ENCODE measurements around the gene HOMER1. TPM values are rescaled to one million over a fixed set of nuclear protein-coding genes. Genes with fewer than 3 reads are reported as not detected.

Gene HOMER1
- total and polyA plus RNA-seq, 7 experiments from 2014 or later: 0.83 to 4.3 (median 2.6) TPM

GRCh38 chr5:79418276-79418675 lies 95.7 kb downstream of the HOMER1 start:
- CTCF ChIA-PET: no interaction called here
- no peaks in the 10 kb centered on the region for H3K9me3 Mint-ChIP-seq
- no peaks in the 10 kb centered on the region for H3K36me3 Mint-ChIP-seq

GRCh38 chr5:79417495-79417894 lies 96.4 kb downstream of the HOMER1 start:
- no peaks in the 10 kb centered on the region for H3K4me1 ChIP-seq (ENCODE audit: control insufficient read depth in 2 of 2, insufficient read depth in 2 of 2, low read length in 2 of 2)
- H3K36me3 ChIP-seq (ENCODE audit: control insufficient read depth in 2 of 3, insufficient read depth in 3 of 3, low read length in 3 of 3): no peaks in the 10 kb centered on the region
- H3K27ac ChIP-seq (ENCODE audit: low read depth, low read length): no peak overlapping the region
- DNase-seq (no peak), ATAC-seq (no peak)
- intact Hi-C loops (cut with micrococcal nuclease): no loop called here
- Mint-ChIP-seq H3K27ac (no peak overlapping the region), H3K4me1 (peaks cover 0 to 7% (median 0%) of the 10 kb centered on the region in 7 donors), H3K4me3 (no peak overlapping the region), H3K36me3 (no peaks in the 10 kb centered on the region), H3K9me3 (no peaks in the 10 kb centered on the region), H3K27me3 (no peaks in the 10 kb centered on the region)
- ChIA-PET POLR2A (no interaction called here), CTCF (no interaction called here)
- no peaks in the 10 kb centered on the region for H3K9me3 ChIP-seq (ENCODE audit: control insufficient read depth in 2 of 3, low read length in 3 of 3)
- H3K4me3 ChIP-seq (ENCODE audit: low read length): no peak overlapping the region
- H3K27me3 ChIP-seq (ENCODE audit: control insufficient read depth in 2 of 2, insufficient read depth in 2 of 2, low read length in 2 of 2): no peaks in the 10 kb centered on the region

More at GRCh38 chr5:79418276-79418675, 95.7 kb downstream of the HOMER1 start:
- peaks cover 0 to 7% (median 0%) of the 10 kb centered on the region in 7 donors for H3K4me1 Mint-ChIP-seq
- no peak overlapping the region for H3K27ac ChIP-seq (ENCODE audit: low read depth, low read length)
- no peak overlapping the region for H3K27ac Mint-ChIP-seq
- no peak for ATAC-seq
- DNase-seq: no peak
- H3K4me3 Mint-ChIP-seq: no peak overlapping the region
- H3K9me3 ChIP-seq (ENCODE audit: control insufficient read depth in 2 of 3, low read length in 3 of 3): no peaks in the 10 kb centered on the region
- no peaks in the 10 kb centered on the region for H3K4me1 ChIP-seq (ENCODE audit: control insufficient read depth in 2 of 2, insufficient read depth in 2 of 2, low read length in 2 of 2)
- POLR2A ChIA-PET: no interaction called here
- H3K27me3 ChIP-seq (ENCODE audit: control insufficient read depth in 2 of 2, insufficient read depth in 2 of 2, low read length in 2 of 2): no peaks in the 10 kb centered on the region
- intact Hi-C loops (cut with micrococcal nuclease): no loop called here
- no peaks in the 10 kb centered on the region for H3K27me3 Mint-ChIP-seq
- H3K4me3 ChIP-seq (ENCODE audit: low read length): no peak overlapping the region
- no peaks in the 10 kb centered on the region for H3K36me3 ChIP-seq (ENCODE audit: control insufficient read depth in 2 of 3, insufficient read depth in 3 of 3, low read length in 3 of 3)

GRCh38 chr5:79416499-79416898 lies 97.4 kb downstream of the HOMER1 start:
- H3K27ac ChIP-seq (ENCODE audit: low read depth, low read length): no peak overlapping the region
- Mint-ChIP-seq H3K9me3 (peaks cover 0 to 1% (median 0%) of the 10 kb centered on the region in 11 donors), H3K4me1 (peaks cover 0 to 7% (median 0%) of the 10 kb centered on the region in 7 donors), H3K36me3 (no peaks in the 10 kb centered on the region), H3K27me3 (no peaks in the 10 kb centered on the region), H3K27ac (no peak overlapping the region), H3K4me3 (peak overlapping the region in 2 of 10 donors; percentile 6 to 30)
- intact Hi-C loops (cut with micrococcal nuclease): no loop called here
- ATAC-seq (peak; percentile 52), DNase-seq (no peak)
- no peaks in the 10 kb centered on the region for H3K9me3 ChIP-seq (ENCODE audit: control insufficient read depth in 2 of 3, low read length in 3 of 3)
- ChIA-PET CTCF (interaction anchor here (0.6 kb wide), 1 partner anchor 1529 kb away, joined by 3 read pairs; no protein-coding TSS in a partner anchor), POLR2A (no interaction called here)
- no peaks in the 10 kb centered on the region for H3K36me3 ChIP-seq (ENCODE audit: control insufficient read depth in 2 of 3, insufficient read depth in 3 of 3, low read length in 3 of 3)
- no peaks in the 10 kb centered on the region for H3K4me1 ChIP-seq (ENCODE audit: control insufficient read depth in 2 of 2, insufficient read depth in 2 of 2, low read length in 2 of 2)
- H3K27me3 ChIP-seq (ENCODE audit: control insufficient read depth in 2 of 2, insufficient read depth in 2 of 2, low read length in 2 of 2): no peaks in the 10 kb centered on the region
- H3K4me3 ChIP-seq (ENCODE audit: low read length): no peak overlapping the region

GRCh38 chr5:79413112-79413511 lies 100.8 kb downstream of the HOMER1 start:
- ATAC-seq (no peak), DNase-seq (no peak)
- H3K4me1 Mint-ChIP-seq: peaks cover 0 to 7% (median 0%) of the 10 kb centered on the region in 7 donors
- Histone ChIP-seq H3K36me3 (ENCODE audit: control insufficient read depth in 2 of 3, insufficient read depth in 3 of 3, low read length in 3 of 3) (no peaks in the 10 kb centered on the region), H3K27me3 (ENCODE audit: control insufficient read depth in 2 of 2, insufficient read depth in 2 of 2, low read length in 2 of 2) (no peaks in the 10 kb centered on the region), H3K4me3 (ENCODE audit: low read length) (no peak overlapping the region), H3K27ac (ENCODE audit: low read depth, low read length) (no peak overlapping the region), H3K9me3 (ENCODE audit: control insufficient read depth in 2 of 3, low read length in 3 of 3) (no peaks in the 10 kb centered on the region), H3K4me1 (ENCODE audit: control insufficient read depth in 2 of 2, insufficient read depth in 2 of 2, low read length in 2 of 2) (no peaks in the 10 kb centered on the region)
- intact Hi-C loops (cut with micrococcal nuclease): no loop called here
- no peak overlapping the region for H3K27ac Mint-ChIP-seq
- no peak overlapping the region for H3K4me3 Mint-ChIP-seq
- peaks cover 0 to 8% (median 3%) of the 10 kb centered on the region in 5 donors for H3K36me3 Mint-ChIP-seq
- no peaks in the 10 kb centered on the region for H3K27me3 Mint-ChIP-seq
- ChIA-PET POLR2A (no interaction called here), CTCF (no interaction called here)
- peaks cover 0 to 19% (median 4%) of the 10 kb centered on the region in 11 donors for H3K9me3 Mint-ChIP-seq

GRCh38 chr5:79408028-79408427 lies 105.9 kb downstream of the HOMER1 start:
- H3K36me3 Mint-ChIP-seq: peaks cover 2 to 25% (median 17%) of the 10 kb centered on the region in 5 donors
- Histone ChIP-seq H3K36me3 (ENCODE audit: control insufficient read depth in 2 of 3, insufficient read depth in 3 of 3, low read length in 3 of 3) (no peaks in the 10 kb centered on the region), H3K4me3 (ENCODE audit: low read length) (no peak overlapping the region), H3K9me3 (ENCODE audit: control insufficient read depth in 2 of 3, low read length in 3 of 3) (no peaks in the 10 kb centered on the region), H3K27ac (ENCODE audit: low read depth, low read length) (no peak overlapping the region), H3K4me1 (ENCODE audit: control insufficient read depth in 2 of 2, insufficient read depth in 2 of 2, low read length in 2 of 2) (no peaks in the 10 kb centered on the region), H3K27me3 (ENCODE audit: control insufficient read depth in 2 of 2, insufficient read depth in 2 of 2, low read length in 2 of 2) (no peaks in the 10 kb centered on the region)
- POLR2A ChIA-PET: no interaction called here
- DNase-seq (no peak), ATAC-seq (no peak)
- H3K27ac Mint-ChIP-seq: no peak overlapping the region
- peaks cover 0 to 6% (median 0%) of the 10 kb centered on the region in 5 donors for H3K27me3 Mint-ChIP-seq
- H3K9me3 Mint-ChIP-seq: peaks cover 3 to 32% (median 11%) of the 10 kb centered on the region in 11 donors
- no peak overlapping the region for H3K4me3 Mint-ChIP-seq
- CTCF ChIA-PET: interaction anchor here (0.7 kb wide), 1 partner anchor 1374 kb away, joined by 3 read pairs; no protein-coding TSS in a partner anchor
- H3K4me1 Mint-ChIP-seq: no peaks in the 10 kb centered on the region
- intact Hi-C loops (cut with micrococcal nuclease): no loop called here

- H3K4me3 Mint-ChIP-seq: no peak overlapping the region
Observed at GRCh38 chr5:79407591-79407990, 106.3 kb downstream of the HOMER1 start.

GRCh38 chr5:79401216-79401615 lies 112.7 kb downstream of the HOMER1 start:
- no peak overlapping the region for H3K27ac ChIP-seq (ENCODE audit: low read depth, low read length)
- no peak for DNase-seq
- H3K9me3 Mint-ChIP-seq: peaks cover 0 to 1% (median 0%) of the 10 kb centered on the region in 11 donors
- H3K27me3 ChIP-seq (ENCODE audit: control insufficient read depth in 2 of 2, insufficient read depth in 2 of 2, low read length in 2 of 2): no peaks in the 10 kb centered on the region
- no peaks in the 10 kb centered on the region for H3K4me1 Mint-ChIP-seq
- H3K36me3 ChIP-seq (ENCODE audit: control insufficient read depth in 2 of 3, insufficient read depth in 3 of 3, low read length in 3 of 3): no peaks in the 10 kb centered on the region
- no peaks in the 10 kb centered on the region for H3K4me1 ChIP-seq (ENCODE audit: control insufficient read depth in 2 of 2, insufficient read depth in 2 of 2, low read length in 2 of 2)
- no peak overlapping the region for H3K27ac Mint-ChIP-seq
- H3K4me3 ChIP-seq (ENCODE audit: low read length): no peak overlapping the region
- ATAC-seq: no peak
- intact Hi-C loops (cut with micrococcal nuclease): no loop called here
- no peaks in the 10 kb centered on the region for H3K9me3 ChIP-seq (ENCODE audit: control insufficient read depth in 2 of 3, low read length in 3 of 3)
- POLR2A ChIA-PET: no interaction called here
- CTCF ChIA-PET: no interaction called here
- H3K4me3 Mint-ChIP-seq: no peak overlapping the region
- peaks cover 0 to 10% (median 2%) of the 10 kb centered on the region in 5 donors for H3K36me3 Mint-ChIP-seq
- no peaks in the 10 kb centered on the region for H3K27me3 Mint-ChIP-seq

More at GRCh38 chr5:79407591-79407990, 106.3 kb downstream of the HOMER1 start:
- intact Hi-C loops (cut with micrococcal nuclease): no loop called here
- Mint-ChIP-seq H3K27me3 (peaks cover 0 to 6% (median 0%) of the 10 kb centered on the region in 5 donors), H3K9me3 (peaks cover 3 to 32% (median 11%) of the 10 kb centered on the region in 11 donors), H3K27ac (no peak overlapping the region), H3K4me1 (no peaks in the 10 kb centered on the region), H3K36me3 (peaks cover 2 to 25% (median 17%) of the 10 kb centered on the region in 5 donors)
- H3K36me3 ChIP-seq (ENCODE audit: control insufficient read depth in 2 of 3, insufficient read depth in 3 of 3, low read length in 3 of 3): no peaks in the 10 kb centered on the region
- CTCF ChIA-PET: interaction anchor here (0.7 kb wide), 1 partner anchor 1374 kb away, joined by 3 read pairs; no protein-coding TSS in a partner anchor
- no peaks in the 10 kb centered on the region for H3K27me3 ChIP-seq (ENCODE audit: control insufficient read depth in 2 of 2, insufficient read depth in 2 of 2, low read length in 2 of 2)
- no peak overlapping the region for H3K4me3 ChIP-seq (ENCODE audit: low read length)
- H3K27ac ChIP-seq (ENCODE audit: low read depth, low read length): no peak overlapping the region
- POLR2A ChIA-PET: no interaction called here
- no peaks in the 10 kb centered on the region for H3K4me1 ChIP-seq (ENCODE audit: control insufficient read depth in 2 of 2, insufficient read depth in 2 of 2, low read length in 2 of 2)
- no peaks in the 10 kb centered on the region for H3K9me3 ChIP-seq (ENCODE audit: control insufficient read depth in 2 of 3, low read length in 3 of 3)
- DNase-seq (no peak), ATAC-seq (no peak)

Data from naive thymus-derived CD4-positive, alpha-beta T cell (primary cell).